Fibroblast of lung (primary cell): ENCODE results near the gene ARTN.
A peak's percentile ranks its signal among the peaks of the same experiment; 100 is the strongest.

Experiments
- EZH2 ChIP-seq: IDR thresholded peaks from 2 replicates; pipeline ENCODE4 v1.5.1; 2012; ENCODE audit warnings: low read length, control low read depth, mild to moderate bottlenecking; ENCODE audit errors: missing control alignments
- TF ChIP-seq, protein P1 (sequence below), 2 donors: IDR thresholded peaks in 1 of 2; conservative IDR thresholded peaks in 1 of 2; 1 replicate in 1 of 2; 2 replicates in 1 of 2; pipeline ENCODE4 v1.5.1; 2011 to 2012; ENCODE audit warnings: low read length in 2 of 2, control low read depth in 1 of 2, inconsistent platforms in 1 of 2, low read depth in 1 of 2, mild to moderate bottlenecking in 1 of 2

DNA sequence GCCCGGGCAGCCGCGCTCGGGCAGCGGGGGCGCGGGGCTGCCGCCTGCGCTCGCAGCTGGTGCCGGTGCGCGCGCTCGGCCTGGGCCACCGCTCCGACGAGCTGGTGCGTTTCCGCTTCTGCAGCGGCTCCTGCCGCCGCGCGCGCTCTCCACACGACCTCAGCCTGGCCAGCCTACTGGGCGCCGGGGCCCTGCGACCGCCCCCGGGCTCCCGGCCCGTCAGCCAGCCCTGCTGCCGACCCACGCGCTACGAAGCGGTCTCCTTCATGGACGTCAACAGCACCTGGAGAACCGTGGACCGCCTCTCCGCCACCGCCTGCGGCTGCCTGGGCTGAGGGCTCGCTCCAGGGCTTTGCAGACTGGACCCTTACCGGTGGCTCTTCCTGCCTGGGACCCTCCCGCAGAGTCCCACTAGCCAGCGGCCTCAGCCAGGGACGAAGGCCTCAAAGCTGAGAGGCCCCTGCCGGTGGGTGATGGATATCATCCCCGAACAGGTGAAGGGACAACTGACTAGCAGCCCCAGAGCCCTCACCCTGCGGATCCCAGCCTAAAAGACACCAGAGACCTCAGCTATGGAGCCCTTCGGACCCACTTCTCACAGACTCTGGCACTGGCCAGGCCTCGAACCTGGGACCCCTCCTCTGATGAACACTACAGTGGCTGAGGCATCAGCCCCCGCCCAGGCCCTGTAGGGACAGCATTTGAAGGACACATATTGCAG is 3.0 kb downstream of the ARTN start:
- TF ChIP-seq, protein P1, sequence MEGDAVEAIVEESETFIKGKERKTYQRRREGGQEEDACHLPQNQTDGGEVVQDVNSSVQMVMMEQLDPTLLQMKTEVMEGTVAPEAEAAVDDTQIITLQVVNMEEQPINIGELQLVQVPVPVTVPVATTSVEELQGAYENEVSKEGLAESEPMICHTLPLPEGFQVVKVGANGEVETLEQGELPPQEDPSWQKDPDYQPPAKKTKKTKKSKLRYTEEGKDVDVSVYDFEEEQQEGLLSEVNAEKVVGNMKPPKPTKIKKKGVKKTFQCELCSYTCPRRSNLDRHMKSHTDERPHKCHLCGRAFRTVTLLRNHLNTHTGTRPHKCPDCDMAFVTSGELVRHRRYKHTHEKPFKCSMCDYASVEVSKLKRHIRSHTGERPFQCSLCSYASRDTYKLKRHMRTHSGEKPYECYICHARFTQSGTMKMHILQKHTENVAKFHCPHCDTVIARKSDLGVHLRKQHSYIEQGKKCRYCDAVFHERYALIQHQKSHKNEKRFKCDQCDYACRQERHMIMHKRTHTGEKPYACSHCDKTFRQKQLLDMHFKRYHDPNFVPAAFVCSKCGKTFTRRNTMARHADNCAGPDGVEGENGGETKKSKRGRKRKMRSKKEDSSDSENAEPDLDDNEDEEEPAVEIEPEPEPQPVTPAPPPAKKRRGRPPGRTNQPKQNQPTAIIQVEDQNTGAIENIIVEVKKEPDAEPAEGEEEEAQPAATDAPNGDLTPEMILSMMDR (conservative IDR thresholded peaks at IDR 0.05 in 1 of 2, IDR thresholded peaks at IDR 0.05 in 1 of 2; ENCODE audit: low read depth in 1 of 2, low read length in 2 of 2): peak in 1 of 2 donors; percentile 7
- TF ChIP-seq EZH2: no peak
